ENCODE measurements around the gene GOSR2.

DNA sequence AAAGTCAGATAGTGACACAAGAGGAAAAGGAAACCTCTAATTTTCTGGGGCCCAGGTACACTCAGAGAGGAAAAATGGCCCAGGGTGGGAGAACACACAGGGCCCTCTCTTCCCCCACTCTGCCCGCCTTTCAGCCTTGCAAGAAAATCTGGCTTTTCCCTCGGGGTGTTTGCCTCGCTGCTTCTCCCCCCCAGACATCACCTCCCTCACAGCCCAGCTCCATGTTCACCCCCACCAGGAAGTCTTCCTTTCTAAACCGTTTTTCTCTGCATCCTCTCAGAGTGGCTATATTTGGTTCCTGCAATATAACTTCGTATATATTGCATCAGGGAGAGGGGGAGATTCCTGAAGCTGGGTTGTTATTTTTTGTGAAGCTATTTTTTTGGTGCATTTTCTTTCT is 28.7 kb downstream of the GOSR2 start:
- TF ChIP-seq, protein P1, sequence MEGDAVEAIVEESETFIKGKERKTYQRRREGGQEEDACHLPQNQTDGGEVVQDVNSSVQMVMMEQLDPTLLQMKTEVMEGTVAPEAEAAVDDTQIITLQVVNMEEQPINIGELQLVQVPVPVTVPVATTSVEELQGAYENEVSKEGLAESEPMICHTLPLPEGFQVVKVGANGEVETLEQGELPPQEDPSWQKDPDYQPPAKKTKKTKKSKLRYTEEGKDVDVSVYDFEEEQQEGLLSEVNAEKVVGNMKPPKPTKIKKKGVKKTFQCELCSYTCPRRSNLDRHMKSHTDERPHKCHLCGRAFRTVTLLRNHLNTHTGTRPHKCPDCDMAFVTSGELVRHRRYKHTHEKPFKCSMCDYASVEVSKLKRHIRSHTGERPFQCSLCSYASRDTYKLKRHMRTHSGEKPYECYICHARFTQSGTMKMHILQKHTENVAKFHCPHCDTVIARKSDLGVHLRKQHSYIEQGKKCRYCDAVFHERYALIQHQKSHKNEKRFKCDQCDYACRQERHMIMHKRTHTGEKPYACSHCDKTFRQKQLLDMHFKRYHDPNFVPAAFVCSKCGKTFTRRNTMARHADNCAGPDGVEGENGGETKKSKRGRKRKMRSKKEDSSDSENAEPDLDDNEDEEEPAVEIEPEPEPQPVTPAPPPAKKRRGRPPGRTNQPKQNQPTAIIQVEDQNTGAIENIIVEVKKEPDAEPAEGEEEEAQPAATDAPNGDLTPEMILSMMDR (IDR thresholded peaks at IDR 0.05), result no peak
- no peak for TF ChIP-seq POLR2AphosphoS5 (IDR thresholded peaks at IDR 0.05; ENCODE audit: low read depth, low read length)
- TF ChIP-seq, protein P2, sequence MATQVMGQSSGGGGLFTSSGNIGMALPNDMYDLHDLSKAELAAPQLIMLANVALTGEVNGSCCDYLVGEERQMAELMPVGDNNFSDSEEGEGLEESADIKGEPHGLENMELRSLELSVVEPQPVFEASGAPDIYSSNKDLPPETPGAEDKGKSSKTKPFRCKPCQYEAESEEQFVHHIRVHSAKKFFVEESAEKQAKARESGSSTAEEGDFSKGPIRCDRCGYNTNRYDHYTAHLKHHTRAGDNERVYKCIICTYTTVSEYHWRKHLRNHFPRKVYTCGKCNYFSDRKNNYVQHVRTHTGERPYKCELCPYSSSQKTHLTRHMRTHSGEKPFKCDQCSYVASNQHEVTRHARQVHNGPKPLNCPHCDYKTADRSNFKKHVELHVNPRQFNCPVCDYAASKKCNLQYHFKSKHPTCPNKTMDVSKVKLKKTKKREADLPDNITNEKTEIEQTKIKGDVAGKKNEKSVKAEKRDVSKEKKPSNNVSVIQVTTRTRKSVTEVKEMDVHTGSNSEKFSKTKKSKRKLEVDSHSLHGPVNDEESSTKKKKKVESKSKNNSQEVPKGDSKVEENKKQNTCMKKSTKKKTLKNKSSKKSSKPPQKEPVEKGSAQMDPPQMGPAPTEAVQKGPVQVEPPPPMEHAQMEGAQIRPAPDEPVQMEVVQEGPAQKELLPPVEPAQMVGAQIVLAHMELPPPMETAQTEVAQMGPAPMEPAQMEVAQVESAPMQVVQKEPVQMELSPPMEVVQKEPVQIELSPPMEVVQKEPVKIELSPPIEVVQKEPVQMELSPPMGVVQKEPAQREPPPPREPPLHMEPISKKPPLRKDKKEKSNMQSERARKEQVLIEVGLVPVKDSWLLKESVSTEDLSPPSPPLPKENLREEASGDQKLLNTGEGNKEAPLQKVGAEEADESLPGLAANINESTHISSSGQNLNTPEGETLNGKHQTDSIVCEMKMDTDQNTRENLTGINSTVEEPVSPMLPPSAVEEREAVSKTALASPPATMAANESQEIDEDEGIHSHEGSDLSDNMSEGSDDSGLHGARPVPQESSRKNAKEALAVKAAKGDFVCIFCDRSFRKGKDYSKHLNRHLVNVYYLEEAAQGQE (IDR thresholded peaks at IDR 0.05; ENCODE audit: insufficient read depth in 1 of 2, low read depth in 2 of 2, low read length in 1 of 2), result no peak
- no peak for TF ChIP-seq TCF7L2 (IDR thresholded peaks at IDR 0.05; ENCODE audit: low read depth, low read length)

Measured in Panc1 (cell line).